HG03196 (cell line): ENCODE results near the gene UGT1A5.

Experiments
- ATAC-seq: cut with Tn5 transposase; IDR thresholded peaks from one replicate; pipeline ENCODE4 v1.9.1; 2021; ENCODE audit not compliant: unreplicated experiment

Gene UGT1A5

DNA sequence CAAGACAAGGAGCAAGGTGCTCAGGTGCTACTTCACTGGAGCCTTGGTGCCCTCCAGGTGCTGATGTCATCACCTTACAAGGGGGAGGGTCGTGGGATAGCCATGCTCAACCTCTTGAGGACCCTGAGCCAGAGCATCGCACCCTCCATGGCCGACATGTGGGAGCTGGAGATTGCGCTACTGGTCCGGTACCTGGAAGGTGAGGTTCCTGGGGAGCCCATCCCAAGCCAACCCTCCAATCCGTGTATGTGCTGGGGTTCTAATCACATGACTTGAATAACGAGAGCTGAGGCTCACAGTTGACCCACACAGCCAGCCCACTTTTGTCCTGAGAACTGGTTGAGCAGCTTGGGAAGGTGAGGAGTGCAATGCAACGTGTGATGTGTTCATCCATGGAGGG, 91.3 kb downstream of the UGT1A5 start:
- no peak for ATAC-seq

DNA sequence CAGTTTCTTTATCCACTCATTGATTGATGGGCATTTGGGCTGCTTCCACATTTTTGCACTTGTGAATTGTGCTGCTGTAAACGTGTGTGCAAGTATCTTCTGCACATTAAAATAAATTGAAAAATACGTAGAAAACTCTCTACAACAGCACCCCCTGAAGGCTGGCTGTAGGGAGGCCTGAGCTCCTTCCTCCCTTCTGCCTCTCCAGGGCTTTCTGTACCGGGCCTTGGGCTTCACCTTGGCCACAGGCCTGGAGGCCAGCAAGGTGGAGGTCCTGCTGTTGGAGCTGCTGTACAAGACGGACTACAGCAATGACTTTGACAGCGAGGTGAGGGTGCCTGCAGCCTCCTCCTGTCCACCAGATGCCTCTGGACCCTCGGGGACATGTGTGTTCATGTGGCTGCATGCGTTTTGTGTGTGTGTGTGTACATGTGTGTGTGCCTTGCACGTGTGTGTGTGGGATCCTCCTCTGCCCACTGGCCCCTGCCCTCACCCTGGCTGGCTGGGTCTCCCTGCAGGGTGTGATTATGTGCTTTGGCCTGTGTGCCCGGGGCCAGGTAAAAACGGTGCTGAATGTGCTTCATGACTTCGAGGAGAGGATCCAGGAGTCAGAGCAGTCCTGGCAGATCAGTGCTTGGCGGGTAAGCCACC, 94.6 kb downstream of the UGT1A5 start:
- ATAC-seq, result no peak

DNA sequence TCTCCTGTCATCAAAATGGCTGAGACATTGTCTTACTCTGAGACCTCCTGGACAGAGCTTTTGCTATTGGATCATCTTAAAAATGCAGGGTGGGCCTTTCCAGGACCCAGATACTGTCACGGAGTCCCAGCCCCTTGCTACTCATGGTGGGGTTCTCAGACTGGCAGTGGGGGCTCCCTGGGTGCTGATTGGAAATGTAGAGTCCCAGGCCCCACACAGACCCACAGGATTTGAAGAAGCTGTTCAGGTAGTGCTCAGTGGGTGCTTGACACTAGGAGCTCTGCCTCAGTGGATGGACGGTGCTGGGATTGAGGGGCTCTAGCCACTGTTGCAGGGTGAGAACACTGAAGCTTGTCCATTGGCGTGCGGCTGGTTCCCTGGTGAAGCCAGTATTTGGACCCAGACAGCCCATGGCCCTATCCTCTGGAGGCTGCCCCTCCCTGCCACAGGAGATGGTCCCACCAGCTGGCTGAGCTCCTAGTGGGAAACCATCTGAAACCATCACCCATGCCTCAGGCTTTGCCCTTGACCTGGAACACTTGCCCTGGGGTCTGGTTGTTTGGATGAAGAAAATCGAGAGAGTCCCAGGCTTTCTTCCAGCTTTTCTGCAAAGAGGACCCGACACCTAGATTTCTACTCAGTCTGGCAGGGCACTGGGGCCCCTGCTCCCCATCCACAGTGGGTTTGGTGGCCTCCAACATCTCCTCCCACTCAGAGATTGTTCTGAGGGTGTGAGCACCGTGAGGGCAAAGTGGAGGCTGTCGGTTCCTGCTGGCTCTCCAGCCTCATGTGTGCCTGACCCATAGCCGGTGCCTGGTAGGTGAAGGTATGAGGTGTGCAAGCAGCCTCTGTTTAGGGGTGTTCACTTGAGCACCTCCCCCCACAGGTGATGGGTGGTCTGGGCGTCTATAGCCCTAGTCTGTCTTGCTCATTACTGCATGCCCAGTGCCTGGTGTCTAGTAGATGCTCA, 95.5 kb downstream of the UGT1A5 start:
- no peak for ATAC-seq

DNA sequence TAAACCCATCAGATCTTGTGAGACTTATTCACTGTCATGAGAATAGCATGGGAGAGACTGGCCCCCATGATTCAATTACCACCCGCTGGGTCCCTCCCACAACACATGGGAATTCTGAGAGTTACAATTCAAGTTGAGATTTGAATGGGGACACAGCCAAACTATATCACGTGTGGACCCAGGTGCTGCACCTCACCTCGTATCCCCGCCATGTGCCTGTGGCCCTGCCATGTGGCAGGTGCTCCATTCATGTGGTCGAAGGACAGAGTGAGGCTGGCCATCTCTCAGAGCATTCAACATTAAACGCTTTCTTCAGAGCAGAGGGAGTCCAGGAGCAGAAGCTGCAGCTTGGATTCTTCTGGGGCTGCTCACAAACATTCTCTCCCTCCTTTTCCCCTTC, 97.7 kb downstream of the UGT1A5 start:
- no peak for ATAC-seq

DNA sequence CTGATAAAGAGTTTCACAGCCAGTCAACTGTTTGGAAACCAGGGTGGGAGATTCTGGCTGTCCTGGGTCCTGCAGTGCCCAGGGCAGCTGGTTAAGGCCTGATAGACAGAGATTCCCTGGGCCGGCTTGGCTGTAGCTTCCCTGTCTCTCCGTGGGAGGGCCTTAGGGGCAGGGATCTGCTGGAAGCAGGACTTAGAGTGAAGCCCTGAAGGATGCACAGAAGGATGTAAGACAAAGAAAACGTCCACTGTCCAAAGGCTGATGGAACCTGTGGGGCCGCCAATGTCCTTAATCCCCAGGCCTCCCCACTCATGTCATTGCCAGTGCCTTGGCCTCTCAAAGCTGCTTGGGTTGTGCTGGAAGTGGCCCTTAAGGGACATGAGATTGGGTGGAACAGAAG, 98.4 kb downstream of the UGT1A5 start:
- ATAC-seq, result no peak

DNA sequence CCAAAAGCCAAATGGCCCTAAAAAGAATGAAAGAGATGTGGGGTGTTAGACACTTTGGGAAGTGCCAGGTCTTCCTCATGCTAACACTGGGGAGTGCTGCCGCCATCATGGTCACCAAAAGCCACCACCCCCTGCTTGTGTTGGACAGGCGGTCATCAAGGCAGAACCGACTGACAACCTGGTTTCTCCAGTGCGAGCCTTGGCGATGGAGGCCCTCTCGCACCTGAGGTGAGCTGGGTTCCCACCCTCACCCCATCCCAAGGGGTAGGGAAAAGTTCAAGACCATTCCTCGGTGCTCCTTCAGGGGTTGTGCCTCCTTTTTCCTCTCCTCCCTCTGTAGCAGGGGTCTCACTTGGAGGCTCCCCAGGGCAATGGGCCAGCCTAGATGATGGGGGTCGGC, 99.0 kb downstream of the UGT1A5 start:
- no peak for ATAC-seq

DNA sequence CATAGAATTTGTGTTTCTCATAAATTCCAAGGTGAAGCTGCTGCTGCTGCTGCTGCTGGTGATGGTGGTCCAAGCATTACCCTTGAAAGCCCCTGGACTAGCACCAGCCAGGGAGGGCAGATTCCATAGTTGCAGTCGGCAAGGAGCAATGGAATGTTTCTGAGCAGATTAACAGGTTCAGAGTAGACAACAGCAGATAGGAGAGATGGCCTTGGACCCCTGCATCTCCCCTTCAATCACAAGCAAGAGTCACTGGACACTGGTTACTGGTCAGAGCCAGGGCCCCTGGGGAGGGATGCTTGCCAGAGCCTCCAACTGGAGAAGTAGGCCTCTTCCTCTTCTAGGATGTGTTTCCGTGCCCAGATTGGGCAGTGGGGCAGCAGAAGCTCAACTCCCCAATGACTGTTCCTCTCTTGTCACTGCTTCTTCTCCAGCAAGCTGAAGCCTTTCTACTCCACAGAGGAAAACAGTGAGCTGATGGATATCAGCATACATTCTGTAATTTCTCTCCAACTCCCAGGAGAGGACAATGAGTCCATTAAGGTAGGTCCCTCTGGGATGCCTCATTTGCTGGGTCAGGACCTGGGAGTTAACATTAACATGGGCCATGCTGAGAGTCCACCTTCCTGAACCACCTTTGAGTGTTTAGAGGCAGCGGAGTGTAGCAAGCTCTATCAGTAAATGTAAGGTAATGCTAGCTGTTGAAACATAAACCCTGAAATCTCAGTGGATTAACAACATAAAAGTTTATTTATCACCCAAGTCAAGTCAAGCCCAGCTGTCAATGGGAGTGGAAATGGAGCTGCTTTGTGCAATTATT, 100.7 kb downstream of the UGT1A5 start:
- ATAC-seq, result no peak

DNA sequence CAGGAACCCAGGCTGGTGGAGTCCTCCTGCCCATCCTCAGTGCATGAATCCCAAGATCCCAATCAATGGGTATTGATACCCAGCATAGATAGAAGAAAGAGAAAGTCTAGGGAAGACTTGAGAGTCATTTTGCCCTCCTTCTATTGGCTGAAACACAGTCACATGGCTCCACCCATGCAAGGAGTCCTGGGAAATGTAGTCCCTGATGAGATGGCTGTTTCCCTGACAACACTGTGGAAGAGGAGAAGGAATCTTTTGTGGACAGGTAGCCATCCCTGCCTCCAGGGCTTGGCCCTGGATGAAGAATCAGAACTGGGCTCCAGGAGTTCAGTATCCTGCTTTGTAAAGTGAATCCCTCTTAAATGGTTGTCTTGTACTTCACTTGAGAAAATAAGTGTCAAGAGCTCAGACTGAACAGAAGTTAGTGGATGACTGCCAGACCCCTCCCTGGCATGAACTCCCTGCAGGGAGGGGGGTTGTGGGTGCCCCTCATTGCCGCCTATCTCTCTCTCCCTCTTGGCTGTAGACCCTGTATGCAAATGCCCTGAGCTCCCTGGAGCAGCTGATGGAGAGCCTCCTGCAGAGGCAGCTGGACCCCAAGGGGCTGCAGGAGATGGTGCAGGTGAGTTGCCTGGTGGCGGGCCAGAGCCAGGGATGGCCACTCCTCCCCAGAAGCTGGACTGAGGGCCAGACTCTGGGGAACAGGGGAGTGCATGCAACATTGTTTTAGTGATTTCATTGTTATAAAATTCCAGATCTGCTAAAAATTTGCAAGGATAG, 101.5 kb downstream of the UGT1A5 start:
- ATAC-seq, result no peak

DNA sequence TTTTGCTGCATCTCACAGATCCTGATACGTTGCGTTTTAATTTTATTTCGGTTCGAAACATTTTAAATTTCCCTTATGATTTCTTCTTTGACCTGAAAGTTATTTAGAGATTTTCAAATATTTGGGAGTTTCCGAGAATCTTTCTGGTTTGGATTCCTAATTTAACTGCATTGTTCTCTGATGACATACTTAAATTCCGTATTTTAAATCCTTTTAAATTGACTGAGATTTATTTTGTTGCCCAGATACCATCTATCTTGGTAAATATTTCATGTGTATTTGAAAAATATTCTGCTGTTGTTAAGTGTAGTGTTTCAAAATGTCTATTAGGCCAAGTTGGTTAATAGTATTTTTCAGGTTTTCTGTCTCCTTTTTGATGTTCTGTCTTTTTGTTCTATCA, 103.2 kb downstream of the UGT1A5 start:
- no peak for ATAC-seq

DNA sequence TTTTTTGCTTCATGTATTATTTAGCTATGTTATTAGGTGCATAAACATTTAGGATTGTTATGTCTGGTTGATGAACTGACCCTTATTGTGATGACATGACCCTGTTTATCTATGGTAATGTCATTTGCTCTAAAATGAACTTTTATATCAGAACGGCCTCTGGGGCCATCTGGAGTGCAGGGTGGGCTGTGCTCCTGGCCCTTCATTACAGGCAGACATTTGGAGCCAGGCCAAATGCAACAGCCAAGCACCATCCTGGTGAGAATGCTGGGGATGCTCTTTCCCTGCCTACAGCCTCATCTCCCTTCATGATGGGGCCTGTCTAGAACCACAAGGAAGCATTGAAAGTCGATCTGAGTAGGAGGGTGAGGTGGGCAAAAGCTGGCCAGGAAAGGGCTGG, 103.6 kb downstream of the UGT1A5 start:
- ATAC-seq, result no peak

DNA sequence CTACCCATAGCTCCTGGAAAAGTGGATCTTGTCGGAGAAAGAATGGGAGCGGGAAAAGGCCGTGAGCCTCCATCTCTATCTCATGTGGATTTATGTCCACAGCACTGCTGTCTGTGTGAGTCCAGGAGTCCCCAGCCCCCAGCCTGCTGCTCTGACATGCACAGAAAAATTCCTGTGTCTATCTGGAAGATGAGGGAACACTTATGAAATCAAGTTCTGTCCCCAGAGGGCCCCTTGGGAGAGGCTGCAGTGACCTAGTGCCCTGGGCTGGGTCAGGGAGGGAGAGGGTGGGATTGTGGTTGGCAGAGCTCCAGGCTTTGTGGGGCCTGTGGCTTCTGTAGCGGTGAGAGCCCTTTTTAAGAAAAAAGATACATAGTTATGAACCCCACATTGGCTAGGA, 104.1 kb downstream of the UGT1A5 start:
- ATAC-seq, result no peak

DNA sequence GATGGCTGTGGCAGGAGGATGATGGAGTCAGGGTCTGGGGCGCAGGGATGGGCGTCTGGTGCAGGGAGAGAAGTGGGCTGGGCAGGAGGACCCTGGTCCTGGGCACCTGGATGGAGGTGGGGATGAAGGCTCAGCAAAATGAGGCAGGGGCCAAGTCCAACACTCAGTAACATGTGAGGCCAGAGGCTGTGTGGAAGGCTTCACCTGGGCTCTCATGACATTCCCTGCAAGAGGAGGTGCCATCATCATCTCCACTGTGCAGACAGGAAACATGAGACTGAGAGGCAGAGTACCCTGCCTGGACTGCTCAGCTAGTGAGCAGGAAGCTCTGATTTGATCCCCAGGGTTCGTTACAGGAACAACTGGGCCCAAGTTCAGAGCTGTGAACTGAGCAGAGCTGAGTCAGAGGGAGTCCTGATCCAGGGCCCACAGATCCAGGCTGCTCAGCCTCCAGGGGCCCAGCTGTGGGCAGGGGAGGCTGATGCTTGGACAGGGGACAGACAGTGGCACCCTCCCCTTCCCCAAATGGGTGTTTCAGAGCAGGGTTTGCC, 104.7 kb downstream of the UGT1A5 start:
- ATAC-seq, result no peak

DNA sequence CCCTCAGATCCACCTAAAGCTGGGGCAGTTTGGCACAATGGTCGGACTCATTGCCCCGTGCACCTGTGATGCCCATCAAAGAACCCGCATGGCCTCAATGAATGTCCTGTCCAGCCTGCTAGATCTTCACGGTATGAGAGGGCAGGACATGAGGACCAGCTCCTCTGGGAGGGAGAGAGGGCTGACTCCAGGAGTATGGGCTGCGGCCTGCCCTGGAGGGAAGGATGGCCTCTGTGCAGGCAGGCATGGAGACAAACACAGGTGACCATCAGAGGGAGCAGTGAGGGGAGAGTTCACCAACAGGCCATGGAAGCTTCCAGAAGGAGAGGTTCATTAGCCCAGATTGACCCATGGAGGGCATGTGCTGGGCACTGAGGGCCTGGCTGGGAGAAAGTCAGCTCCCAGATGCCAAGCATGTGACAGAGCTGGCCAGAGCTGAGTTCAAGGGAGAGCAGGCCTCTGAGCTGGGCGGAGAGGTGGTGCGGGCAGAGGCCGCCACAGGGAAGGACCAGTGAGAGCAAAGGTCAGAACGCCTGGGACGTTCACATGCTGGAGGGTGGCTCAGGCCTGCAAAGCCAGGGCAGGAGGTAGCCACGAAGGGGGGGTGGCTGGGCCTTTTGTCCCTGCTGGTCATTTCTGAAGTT, 105.4 kb downstream of the UGT1A5 start:
- no peak for ATAC-seq

DNA sequence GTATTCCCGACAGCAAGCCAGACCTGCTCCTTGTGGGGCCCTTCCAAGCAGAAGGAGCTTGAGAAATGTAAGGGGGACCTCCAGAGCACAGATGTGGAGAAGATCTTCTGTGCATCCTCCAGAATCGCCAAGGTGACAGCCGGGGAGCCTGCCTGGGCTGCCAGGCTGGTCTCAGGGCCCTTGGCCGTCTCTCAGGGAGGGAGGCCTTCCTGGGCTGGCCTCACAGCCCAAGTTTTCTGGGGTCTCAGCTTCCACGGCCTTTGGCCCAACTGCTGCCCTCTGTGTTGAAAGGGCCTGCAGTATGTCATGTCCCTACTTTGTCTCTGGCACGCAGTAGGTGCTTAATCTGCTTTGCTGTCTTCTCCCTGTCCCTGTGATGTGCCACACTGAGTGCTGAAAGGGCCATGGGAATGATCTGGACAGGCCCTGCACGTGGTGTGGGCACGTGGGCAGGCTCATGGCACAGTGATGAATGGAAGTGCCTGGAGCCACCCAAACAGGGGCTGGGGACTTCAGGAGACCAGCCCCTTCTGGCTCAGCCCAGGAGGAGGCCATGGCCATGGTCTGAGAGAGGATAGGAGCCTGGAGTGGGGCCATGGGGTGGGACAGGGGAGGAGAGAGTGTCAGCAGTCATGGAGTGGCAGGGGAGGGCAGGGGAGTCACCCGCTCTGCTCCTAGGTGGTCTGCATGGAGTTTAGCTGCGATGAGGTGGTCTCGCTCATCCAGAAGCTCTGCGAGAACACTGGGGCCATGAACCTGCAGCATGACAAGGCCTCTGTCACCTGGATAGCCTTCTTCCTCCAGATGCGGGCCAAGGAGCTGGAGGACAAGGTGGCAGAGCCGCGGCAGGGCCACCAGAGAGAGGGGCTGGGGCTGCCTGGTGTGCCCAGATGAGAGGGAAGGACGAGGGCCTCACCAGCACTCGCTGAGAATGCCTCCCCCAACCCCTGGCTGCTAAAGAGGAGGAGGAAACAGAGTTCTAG, 106.2 kb downstream of the UGT1A5 start:
- ATAC-seq, result no peak

DNA sequence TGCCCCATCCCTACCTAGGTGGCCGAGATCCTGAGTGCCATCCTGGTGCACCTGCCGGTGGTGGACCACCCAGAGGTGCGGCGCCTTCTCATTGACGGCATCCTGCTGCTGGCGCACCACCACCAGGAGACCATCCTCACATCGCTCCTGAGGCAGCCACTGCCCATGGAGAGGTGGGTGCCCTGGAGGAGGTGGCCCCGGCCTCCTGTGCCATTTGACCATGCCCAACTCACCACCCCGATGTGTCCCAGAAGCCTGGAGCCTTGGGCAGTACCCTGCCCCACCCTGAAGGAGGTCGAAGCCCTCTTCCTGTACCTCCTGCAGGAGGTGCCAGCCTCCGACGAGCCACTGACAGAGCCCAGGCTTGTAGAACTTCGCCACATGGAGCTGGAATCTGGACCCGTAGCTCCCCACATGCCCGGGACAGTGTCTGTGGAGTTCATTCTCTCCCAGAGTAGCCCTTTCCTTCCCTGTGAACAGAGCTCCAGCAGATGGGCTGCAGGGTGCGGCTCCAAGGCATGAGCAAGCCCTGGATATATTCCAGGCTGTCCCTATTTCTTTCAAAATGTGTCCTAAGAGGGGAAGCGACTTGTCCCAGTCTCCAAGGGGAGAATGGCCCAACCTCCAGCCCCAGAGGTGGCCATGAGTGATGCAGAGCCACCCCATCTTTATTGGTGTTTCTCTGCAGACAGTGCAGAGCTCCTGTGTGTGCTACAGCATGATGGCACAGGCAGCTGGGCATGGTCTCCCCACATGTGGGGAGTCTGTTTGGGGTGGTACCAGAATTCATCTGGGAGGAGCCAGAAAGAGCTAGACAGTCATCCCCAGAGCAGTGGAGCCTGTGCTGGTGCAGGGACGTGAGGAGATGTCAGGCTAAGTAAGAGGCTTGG, 107.4 kb downstream of the UGT1A5 start:
- ATAC-seq, result no peak

DNA sequence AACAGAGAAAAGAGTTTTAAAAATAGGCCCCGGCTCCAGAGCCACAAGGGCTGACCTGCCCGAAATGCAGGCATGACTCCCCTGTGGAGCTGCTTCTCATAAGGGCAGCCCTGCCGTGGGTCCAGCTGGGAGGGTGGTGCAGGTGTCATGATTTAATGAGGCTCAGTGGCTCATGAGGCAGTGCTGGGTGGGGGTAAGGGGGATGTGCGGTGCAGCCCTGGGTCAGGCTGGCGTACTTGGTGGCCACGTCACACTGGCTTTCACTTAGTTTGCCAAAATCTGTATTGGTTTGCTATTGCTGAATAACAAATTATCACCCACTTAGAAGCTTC, 108.0 kb downstream of the UGT1A5 start:
- ATAC-seq, result no peak

DNA sequence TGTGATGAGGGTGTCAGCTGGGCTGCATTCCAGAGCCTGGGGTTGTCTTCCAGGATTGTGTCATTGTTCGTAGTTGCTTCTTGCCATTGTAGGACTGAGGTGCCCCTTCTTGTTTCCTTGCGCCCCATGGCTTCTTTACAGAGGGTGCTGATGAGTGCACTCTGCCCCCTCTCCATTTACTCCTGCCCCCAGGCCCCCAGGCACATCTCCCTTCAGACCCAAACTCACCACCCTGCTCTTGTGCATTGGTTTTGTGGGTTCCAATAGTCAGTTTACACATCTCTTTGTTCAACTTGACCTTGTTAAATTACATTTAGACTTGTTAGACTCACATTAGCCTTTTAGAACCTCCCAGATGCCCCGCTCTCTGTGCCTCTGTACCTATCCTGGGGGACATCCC, 108.5 kb downstream of the UGT1A5 start:
- ATAC-seq, result no peak

DNA sequence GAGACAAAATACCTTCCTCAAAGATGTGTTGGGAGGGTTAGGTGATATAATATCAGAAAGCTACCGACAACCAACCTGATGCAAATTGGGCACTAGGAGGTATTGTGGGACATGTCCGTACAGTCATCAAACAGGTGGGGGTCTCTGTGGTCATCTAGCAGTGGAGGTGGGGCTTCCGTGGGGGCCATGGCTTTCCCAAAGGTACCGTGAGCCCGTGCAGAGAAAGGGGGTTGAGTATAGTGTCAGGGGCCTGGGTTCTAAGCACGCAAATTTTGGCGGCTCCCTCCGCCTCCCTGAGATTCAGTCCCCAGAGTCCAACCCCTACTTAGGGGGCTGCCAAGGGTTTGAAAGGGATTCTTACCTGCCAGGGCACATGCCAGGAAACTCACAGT, 109.0 kb downstream of the UGT1A5 start:
- no peak for ATAC-seq
